Kidney tubule cell (primary cell): ENCODE measurements around the gene PHACTR1.

Experiments used
- DNase-seq: peaks from one replicate; pipeline ENCODE4 v3.0.0-alpha.2; 2018; ENCODE audit warnings: low spot score

PHACTR1 gene

DNA sequence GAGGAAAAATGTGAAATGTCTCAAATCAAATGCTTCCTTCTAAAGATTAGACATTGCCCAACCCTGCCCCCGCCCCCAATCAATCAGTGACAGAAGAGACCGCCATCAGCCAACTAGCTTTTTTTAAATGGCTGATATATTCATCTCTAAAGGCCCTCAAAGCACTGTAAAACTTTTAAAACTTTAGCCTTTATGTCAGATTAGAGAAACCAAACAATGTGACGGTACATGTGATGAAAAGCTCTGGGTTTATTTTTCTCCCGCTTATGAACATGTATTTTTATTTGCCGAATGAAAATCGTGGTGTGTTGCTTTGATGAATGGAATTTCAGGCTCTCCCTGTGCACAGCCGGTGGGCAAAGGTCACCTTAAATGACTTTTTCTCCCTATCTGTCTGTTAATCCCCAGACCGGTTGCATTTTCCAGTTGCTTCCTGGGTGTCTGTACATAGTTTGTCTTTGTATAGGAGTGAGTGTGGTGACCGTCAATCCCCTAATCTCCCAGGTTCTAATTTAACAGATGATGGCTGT lies 573.3 kb downstream of the PHACTR1 start:
- DNase-seq, result no peak

DNA sequence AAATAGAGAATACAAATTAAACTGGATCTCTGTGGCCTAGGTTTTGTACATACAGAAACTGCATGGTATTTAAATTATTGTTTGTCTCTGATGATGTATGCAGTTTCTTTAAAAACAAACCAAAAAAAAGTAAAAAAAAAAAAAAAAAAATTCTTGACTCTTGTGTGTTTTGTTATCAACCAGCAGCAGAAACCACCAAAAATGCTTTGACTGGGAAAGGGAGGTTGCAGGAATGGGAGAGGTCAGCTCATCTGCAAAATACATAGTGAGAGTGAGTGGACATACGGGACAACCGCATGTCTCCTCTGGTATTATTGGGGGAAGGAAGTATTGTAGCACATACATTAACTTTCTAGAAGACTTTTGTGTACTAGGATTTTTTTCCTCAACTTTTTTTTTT lies 573.8 kb downstream of the PHACTR1 start:
- DNase-seq, result no peak

DNA sequence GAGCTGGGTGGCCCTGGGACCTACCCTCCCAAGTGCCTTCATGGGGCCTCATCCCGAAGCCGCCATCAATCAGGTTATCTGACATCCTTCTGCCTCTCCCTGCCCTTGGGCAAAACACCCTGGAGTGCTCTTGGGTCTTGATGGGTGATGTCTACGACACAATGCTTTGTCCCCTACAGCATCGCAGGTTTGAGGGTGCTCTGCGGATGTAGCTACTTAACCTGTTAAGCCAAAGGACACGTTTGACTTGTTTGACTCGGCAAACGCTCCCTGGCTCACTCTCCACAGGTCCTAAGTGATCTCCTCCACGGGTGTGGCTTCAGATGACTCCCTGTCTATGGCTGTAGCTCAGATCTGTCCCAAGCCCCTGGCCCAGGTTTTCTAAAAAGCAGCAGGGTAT lies 576.2 kb downstream of the PHACTR1 start:
- DNase-seq, result no peak

DNA sequence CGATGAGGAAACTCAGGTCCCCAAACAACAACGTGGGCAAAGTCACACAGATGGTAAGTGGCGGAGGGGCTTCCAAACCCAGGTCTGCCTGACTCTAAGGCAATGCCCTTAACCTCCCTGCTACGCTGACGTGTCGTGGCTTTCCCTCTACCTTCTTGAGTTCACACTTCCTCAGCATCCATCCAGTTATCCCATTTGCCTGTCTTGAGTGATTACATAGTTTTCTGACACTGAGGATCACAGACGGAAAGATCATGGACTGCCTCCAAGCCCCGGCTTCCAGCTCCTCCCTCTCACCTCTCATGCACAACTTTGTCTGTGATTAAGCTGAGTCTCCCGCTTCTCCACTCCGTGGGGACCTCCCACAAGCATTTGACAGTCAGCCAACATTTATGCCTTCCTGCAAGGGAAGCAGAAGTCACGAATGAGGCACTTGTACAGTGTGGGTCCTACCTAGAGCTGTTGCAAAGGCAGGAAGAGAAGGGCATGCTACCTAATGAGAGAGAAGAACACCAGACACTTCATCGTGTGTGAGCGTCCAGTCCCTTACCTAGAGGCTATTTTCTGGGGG lies 578.0 kb downstream of the PHACTR1 start:
- peak; percentile 24 for DNase-seq

DNA sequence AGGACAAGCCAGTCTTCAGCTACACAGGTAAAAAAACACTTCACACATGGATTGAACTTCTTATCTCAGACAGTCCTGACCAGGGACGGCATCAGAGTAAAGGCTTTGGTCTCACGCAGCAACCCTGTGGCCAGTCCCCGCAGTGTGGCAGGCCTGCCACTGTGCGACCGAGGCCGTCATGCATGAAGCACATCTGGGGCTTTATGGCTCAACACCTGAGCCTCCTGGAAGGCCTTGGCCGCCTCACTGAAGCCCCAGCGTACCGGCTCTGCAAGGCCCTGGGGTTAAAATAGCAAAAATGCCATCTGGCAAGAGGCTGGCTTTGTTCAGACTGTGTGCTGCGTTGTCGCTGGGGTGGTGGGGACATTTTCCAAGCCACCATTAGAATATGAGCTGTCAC lies 579.0 kb downstream of the PHACTR1 start:
- no peak for DNase-seq

DNA sequence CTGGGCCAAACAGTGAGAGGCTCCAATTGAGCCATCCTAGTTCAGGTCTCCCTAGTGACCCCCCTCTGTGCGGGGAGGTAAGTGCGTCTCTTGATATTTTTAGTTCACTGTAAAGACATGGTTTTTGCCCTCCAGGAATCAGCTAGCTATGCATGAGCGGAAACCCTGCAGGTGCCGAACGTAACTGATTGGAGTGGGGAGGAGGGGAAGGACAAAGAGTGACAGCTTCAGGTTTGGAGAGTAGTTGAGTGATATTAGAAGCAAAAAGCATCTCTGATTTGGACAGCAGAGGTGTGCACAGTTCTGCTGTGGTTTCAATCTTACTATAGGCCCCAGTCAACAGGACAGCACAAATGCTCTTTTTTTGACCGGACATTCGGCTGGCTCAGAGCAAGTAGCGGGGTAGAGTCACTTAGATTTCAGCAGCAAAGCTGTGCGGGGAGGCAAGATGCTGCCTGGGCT lies 580.0 kb downstream of the PHACTR1 start:
- no peak for DNase-seq

DNA sequence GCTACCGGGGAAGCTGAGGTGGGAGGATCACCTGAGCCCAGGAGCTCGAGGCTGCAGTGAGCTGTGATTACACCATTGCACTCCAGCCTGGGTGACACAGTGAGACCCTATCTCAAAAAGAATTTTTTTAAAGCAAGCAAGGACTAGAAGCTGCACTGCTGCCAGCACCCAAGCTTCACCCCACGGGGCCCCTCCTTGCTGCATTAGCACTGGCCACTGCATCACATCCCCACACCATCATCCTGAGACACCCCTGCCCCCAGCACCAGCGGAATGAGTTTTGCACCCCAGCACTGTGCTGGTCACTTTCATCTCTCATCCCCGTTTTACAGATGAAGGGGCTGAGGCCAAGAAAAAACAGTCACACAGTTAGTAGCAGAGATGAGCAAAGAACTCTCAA lies 580.8 kb downstream of the PHACTR1 start:
- no peak for DNase-seq

DNA sequence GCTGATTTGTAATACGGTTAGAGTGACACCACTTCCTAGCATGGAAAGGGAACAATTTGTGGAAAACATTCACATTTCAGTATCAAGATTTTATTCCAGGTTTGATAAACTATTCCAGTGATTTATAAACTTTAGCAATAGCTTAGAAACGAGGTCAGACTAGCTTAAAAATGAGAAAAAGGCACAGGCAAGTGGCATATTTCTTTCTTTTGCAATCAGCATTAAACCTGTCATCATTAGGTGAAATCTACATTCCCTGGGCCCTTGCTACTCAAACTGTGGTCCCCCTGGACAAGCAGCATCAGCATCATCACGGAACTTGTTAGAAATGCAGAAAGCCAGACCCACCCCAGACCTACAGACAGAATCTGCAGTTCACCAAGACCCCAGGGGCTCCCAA lies 581.9 kb downstream of the PHACTR1 start:
- DNase-seq, result no peak

DNA sequence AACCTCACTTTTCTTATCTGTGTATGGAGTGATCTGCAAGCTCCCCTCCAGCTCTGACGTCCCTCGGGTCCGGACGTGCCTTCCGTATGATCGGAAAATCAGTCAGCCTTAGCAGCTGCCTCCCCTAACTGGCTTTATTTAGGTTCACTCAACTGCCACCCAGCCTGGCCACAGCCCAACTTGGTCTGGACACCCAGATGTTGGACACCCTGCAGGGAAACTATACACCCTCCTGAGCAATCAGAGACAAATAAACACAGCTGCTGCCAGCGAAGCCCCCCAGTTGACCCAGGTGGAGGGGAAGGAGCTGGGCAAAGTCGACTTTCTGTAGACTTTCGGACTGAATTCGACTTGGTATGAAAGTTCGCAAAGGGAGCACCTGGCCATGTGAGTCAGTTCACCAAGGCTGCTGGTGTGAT lies 582.8 kb downstream of the PHACTR1 start:
- DNase-seq, result no peak

DNA sequence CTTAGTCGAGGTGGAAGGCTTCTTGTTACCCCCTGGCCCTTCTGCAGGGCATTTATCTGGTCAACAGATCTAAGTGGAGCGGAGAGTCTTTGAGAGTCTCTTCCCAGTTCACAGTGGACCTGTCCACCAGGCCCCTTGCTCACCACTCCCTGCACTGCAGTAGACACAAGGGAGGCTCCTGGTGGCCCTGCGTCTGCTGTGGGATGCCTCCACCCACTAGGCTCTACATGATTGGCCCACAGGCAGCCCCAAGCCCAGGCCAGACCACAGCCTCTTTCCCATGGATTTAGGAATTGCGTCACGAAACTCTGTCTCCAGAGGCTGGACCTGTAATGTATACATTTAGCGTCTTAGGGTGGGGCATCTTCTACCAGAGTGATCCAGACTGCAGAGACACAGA lies 583.4 kb downstream of the PHACTR1 start:
- DNase-seq, result no peak

DNA sequence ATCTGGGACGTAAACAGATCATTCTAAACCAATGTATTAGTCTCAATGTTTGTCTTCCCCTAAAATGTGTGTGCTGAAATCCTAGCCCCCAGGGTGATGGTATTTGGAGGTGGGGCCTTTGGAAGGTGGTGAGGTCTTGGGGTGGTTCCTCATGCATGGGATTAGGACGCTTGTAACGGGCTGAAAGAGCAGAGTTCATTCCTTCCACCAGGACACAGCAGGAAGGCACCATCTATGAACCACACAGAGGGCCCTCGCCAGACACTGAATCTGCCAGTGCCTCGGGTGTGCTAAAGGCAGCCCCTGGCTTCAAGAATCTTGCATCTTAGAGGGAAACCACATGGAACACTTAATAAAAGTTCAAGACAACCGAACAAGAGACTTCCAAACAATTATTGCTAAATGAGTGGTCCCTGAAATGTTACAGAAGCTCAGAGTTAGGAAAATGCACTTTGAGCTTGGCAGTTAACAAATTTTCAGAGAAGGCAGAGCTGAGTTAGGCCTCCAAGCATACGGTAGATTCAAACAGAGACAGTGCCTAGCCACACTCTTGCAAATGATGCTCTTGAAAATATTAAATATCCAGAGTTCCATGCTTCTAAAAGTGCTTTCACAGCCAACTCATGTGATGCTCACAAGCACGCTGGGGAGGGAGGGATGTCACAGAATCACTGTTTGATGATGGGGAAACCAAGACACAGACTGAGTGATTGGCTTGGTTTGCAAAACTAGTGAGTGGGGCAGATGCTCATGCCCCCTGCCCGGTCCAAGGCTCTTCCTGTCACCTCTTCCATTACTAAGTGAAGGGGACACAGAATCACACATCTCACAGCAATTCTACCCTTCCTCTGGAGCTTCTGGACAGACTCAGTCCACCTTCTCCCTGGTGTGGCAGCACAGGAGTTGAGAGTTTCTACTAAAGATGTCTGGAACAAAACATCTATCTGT lies 584.4 kb downstream of the PHACTR1 start:
- DNase-seq, result no peak

DNA sequence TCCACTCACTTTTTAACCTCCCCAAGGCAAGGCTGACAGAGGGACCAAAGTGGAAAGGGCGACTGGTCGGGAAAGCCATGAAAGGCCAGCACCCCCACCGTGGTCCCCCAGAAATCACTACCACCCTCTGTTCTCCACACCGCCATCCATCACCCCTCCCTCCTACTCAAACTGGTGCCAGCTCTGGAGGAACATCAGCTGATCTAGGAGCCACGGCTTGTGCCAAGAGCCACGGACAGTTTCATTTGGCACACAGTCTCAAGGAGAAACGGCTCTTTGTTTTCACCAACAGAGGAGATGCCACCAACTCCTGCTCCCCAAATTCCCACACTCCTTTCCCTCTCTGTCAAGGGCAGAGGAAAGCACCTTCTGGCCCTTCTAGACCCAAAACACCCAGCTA lies 585.7 kb downstream of the PHACTR1 start:
- no peak for DNase-seq

DNA sequence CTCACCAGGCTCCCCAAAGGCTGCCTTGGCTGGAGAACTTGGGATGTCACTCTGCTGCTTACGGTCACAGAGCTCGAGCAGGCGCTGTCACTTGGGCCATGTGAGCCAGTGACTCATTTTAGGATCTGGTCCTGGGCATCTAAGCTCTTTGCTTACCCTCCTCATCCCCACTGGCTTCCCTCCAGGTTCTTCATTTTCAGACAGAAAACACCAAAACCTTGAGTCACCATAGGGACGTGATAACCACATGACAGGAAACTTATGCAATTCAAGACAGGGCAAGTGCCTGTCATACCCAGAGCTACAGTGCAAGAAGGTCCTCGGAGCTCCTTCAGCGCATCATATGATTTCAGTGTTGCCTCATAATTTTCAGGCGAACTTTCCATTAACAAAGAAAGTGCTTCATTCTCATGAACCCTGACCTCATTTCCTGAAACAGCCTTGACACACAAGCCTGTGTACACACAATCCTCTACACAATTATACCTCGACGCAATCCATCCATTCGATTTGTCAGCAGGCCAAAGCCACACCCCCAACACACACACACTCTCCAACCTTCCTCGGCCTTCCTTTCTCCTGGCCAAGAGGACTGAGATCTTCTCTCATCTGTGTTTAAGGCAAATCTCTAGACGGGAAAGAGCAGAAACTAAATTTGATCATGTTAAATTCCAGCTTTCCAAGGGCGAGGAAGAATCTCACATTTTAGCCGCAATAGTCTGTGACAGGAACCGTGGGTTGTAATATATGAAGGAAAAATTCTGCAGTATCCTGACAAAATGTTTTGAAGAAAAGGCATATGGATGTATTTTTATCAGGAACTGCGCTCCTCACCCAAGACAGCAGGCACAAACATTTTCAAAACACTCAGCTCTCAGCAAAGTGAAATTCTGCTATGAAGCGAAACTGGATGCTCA lies 586.4 kb downstream of the PHACTR1 start:
- DNase-seq, result peak; percentile 98

DNA sequence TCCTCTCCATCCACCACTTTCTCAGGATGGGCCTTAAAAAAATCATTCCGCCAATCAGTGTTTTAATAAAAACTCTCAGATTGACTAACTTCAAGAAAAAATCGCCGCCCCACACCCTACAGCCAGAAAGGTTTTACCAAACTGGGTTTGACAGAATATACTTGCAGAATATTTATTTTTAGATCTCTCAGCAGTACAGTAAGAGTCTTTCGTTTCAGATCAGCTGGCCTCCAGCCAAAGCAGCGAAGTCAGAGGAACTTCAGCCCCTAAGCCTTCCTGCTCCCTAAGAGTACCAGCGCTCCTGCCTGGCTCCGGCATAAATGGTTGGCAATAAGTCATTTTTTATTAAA lies 587.1 kb downstream of the PHACTR1 start:
- DNase-seq, result peak; percentile 59

DNA sequence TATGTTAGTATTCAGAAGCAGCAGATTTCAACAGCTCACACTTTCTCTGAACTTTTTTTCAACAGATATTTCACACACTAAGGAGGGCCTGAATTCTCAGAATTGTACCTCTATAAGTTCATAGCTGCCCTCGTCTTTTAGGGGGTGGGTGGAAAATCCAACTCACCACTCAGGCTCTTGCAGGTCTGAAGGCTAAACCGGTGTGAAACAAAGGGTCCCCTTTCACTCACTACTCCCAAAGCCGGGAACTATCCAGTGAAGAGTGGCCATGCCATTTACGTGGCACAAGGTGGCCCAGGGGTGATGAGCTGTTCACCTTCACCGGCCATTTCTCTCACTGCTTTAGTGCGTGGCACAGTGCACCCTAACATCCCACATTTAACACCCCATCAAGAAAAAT lies 587.5 kb downstream of the PHACTR1 start:
- DNase-seq, result no peak

DNA sequence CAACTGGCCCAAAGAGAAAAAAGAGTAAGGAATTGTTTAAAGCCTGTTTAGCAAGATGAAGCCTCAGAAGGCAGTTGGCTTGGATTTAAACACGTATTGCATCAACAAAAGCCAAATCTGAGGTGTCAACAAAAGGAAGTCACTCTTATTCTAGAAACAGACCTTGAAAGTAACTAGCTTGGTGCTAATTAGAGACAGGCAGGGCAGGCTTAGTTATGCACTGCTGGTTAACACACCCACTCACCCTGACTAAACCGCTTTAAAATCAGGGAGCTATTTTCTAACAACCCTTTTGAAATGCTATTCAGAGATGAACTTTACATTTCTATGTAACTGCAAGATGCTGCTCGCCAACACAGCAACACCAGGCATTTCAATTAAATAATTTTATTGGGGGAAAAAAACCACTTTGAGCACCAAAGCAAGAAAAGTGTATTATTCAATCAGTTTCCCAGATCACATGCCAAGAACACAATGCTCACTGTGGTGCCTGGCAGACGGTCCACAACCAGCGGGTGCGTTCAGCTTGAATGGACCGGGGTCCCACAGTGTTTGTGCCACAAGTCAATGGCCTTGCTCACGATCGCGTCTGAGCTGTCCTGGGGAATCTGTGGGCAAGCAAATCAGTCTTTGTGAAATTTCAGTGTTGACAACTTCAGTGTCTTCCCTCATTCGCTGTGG lies 588.2 kb downstream of the PHACTR1 start:
- peak; percentile 33 for DNase-seq

DNA sequence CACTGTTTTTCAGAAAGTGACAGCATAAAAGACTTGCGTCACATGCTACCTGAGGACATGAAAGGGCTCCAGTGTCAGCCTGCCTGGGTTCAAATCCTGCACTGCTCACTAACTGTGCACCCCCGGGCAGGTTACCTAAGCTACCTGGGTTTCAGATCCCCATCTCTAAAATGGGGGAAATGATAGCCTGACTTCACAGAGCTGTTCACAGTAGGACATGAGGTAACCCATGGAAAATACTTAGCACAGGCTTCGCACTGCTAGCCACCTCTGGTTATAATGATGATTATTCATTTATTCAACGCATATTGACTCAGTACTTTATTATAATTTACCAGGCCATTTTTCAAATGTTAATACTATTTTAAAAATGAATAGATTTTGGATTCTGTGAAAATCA lies 588.7 kb downstream of the PHACTR1 start:
- DNase-seq, result no peak

DNA sequence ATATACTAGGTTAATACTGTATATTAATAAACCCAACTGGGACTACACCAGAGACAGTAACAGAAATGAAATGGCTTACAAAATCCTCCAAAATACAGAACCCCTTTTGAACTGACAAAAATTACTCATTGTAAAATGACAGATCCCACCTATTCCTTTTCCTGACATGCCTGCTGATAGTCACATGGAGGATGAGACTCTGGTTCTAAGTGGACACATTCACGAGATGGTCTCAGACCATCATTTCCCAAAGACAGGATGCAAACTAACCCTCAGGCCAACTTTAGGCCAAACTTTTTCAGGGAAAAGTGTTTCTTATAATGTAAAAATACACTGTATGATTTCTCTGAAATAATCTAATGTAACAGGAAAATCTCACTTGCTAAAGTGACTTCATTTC lies 589.2 kb downstream of the PHACTR1 start:
- DNase-seq, result no peak

DNA sequence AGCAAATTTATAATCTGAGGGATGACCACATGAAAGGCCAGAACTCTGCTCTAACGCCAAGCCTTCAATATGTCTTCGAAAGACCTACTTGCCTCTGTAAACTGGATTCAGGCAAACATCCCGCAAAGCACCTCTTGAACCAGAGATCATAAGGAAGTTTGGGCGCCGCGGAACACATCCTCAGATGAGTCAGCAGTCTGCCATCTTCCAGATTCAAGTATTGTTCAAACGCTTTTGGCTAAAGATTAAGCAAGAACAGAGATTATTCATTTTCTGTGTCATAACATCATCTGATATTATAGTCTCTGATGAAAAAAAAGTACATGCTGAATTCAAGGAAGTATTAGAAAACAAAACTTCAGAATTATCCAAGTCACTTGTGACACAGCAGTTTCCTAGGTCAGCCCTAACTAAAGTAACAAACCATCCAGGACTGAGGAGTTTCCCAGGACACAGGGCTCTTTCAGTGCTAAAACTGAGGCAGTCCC lies 591.0 kb downstream of the PHACTR1 start:
- DNase-seq, result peak; percentile 87

DNA sequence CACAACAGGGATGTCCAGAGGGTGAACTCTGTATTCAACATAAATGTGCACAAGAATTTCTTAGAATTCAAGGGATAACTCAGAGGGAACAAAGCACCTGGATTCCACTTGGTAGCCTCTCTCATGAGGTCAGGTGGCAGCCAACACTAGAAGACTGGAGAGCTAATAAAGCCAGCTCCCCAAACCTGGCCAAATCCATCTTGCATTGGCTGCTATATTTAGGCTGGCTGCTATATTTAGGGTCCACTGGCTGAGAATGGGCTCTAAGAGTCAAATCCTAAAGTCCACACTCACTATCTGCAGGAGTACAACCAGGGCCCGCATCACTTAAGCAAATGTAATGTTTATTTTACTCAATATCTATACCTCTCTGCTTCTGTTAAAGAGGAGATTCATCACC lies 591.8 kb downstream of the PHACTR1 start:
- no peak for DNase-seq

DNA sequence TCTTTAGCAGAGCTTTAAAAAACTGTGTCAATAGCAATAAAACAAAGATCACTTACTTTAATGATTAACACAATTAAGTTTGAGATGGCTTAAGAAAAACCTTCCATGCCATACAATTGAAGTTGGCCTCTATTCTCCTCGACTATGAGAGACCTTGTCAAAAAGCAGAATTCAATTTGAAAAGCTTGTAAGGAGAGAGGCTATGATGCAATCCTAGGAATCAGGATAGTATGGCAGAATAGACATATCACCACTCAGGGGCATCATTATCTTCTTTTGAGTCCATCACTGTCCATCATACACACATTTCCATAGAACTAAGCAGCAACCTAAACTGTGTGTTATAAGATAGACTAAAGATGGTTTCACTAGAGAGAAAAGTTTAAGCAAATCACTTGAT lies 594.6 kb downstream of the PHACTR1 start:
- DNase-seq, result no peak

DNA sequence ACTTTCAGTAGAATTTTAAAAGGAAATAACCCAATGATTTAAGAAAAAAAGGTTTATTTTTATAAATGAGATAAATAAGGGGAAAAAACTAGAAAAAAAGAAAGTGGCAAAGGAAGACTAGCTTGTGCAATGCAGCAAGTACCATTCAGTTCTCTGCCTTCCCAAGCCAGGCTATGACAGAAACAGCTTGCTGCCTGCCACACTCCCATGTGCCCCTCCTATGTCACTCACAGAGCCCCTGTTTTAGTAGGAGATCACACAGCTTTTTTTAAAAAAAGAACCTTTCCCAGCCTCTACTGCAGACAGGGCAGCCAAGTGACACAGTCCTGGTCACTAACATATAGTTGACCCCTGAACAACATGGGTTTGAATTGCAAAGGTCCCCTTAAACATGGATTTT lies 598.2 kb downstream of the PHACTR1 start:
- DNase-seq, result no peak
